NCI-H2107 treated with DMSO at 0.1 percent for 48 hours (cell line): Measurements from ENCODE around the gene ARHGAP21.

Experiments
- DNase-seq: peaks from one replicate; lab custom pipeline; 2025; ENCODE audit not compliant: unreplicated experiment; lab: John Stamatoyannopoulos, UW

Gene ARHGAP21

DNA sequence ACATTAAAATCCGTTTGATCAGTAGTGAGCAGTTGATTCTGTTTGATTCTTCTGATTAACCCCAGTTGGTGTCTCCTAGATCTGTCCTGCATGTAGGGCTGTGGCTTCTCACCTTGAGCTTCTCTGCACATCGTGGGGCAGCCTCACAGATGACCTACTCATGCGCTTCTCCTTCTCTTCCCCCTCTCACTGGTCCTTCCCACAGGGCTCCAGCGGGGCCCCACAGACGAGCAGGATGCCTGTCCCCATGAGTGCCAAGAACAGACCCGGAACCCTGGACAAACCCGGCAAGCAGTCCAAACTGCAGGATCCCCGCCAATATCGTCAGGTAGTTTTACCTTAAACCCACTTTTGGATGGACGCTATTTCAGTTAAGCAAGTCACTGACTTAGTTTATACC is 178.9 kb downstream of the ARHGAP21 start:
- DNase-seq = no peak

DNA sequence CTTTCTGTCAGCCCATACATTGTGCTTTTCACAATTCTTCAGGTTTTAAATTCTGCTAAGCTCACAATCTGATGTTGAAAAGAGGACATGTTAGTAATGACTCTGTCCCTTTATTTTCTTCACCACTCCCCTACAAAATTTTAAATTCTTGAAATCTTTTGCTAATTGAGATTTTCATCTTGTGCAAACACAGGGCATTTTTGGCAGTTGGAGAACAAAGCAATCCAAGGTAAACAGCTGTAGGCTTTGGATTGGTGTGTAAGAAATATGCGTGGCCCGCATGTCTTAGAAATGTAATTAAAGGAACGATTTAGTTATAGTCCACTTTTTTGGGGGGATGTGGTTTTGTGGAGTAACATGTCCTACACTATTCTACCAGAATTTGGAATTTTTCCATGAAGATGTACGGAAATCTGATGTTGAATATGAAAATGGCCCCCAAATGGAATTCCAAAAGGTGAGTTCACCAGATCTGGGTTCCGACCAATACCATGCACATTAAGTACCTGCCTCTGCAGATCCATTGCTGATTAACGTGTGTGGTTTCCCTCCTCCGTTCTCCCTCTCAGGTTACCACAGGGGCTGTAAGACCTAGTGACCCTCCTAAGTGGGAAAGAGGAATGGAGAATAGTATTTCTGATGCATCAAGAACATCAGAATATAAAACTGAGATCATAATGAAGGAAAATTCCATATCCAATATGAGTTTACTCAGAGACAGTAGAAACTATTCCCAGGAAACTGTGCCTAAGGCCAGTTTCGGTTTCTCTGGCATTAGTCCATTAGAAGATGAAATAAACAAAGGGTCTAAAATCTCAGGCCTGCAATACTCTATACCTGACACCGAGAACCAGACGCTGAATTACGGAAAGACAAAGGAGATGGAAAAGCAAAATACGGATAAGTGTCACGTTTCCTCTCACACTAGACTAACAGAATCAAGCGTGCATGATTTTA is 181.1 kb downstream of the ARHGAP21 start:
- DNase-seq = no peak

DNA sequence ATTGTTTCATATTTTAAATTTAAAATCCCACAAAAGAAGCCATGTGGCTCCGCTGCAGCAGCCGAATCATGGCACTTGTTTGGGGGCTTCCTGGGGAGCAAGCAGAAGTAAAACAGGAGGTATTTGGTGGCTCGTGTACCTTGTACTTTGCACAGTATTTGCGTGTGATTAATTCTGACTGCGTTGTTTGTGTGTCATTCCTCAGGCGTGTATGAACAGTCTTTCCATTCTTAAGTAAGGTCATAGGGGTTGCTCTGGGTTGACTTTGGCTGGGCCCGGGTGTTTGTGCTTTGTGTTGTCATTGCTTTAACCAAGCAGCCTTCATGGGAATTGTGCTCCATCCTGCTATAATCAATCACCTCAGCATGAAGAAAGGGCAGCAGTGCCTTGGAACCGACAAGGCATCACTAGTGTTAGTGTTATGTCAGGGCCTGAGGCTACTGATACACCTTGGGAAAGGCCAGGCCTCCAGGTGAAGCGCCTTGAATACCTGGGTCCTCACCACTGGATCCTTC is 182.4 kb downstream of the ARHGAP21 start:
- DNase-seq = no peak

DNA sequence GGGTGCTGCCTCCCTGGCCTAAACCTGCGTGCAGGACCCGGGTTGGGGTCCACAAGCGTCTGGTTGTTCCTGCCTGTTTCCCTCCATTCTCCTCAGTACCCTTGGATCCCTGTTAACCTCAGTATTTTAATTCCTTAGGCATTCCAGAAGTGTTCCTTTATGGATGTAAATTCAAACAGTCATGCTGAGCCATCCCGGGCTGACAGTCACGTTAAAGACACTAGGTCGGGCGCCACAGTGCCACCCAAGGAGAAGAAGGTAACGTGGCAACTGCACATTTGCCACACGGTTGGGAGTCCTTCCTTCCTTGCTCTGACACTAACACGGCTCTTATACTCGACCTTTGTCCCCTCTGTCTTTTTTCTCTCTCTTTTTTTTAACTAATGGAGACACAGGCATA is 187.1 kb downstream of the ARHGAP21 start:
- DNase-seq = no peak

GRCh38 chr10:24533981-24534380 is 189.7 kb downstream of the ARHGAP21 start:
- no peak for DNase-seq
